ENCODE data around the gene SOST.

- no peak for TF ChIP-seq CTCF (IDR thresholded peaks at IDR 0.05; ENCODE audit: low read depth, low read length)
- TF ChIP-seq POLR2A (IDR thresholded peaks at IDR 0.05; ENCODE audit: extremely low read depth, insufficient read length): no peak
- TF ChIP-seq MAX (IDR thresholded peaks at IDR 0.05; ENCODE audit: low read depth, low read length): no peak
- TF ChIP-seq MYC (IDR thresholded peaks at IDR 0.05; ENCODE audit: low read depth, low read length): no peak
Measured at GRCh38 chr17:43799047-43799446, 40.5 kb upstream of the SOST start.

All from NB4 (cell line).